ENCODE measurements around the gene OSGIN1.

DNA sequence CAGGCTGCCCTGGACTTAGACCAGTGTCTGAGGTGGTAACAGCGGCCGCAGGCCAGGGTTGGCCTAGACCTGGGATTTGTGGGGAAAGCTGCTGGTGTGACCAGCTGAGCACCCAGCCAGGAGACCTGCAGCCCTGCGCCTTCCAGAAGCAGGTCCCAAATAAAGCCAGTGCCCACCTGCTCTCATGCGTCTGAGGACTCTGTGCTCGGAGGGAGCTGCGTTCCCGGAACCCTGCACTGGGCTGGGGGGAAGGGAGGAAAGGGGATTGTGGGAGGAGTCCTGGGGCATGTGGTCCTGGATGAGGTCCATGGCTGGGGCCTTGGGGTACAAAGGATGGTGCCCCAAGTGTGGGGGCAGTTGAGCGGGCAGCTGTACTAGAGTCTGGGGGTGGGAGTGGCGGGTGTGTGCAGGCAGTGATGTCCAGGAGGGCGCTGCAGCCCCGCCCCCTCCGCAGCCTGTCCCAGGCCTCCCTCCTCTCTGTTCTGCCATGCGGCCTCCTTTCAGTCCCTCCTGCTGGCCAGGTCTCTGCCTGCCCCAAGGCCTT lies 13.2 kb downstream of the OSGIN1 start:
- TF ChIP-seq, protein P1, sequence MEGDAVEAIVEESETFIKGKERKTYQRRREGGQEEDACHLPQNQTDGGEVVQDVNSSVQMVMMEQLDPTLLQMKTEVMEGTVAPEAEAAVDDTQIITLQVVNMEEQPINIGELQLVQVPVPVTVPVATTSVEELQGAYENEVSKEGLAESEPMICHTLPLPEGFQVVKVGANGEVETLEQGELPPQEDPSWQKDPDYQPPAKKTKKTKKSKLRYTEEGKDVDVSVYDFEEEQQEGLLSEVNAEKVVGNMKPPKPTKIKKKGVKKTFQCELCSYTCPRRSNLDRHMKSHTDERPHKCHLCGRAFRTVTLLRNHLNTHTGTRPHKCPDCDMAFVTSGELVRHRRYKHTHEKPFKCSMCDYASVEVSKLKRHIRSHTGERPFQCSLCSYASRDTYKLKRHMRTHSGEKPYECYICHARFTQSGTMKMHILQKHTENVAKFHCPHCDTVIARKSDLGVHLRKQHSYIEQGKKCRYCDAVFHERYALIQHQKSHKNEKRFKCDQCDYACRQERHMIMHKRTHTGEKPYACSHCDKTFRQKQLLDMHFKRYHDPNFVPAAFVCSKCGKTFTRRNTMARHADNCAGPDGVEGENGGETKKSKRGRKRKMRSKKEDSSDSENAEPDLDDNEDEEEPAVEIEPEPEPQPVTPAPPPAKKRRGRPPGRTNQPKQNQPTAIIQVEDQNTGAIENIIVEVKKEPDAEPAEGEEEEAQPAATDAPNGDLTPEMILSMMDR (IDR thresholded peaks at IDR 0.05) = no peak
- no peak for TF ChIP-seq POLR2A (IDR thresholded peaks at IDR 0.05)
- TF ChIP-seq EP300 (IDR thresholded peaks at IDR 0.05) = no peak

All from ovary (tissue), 3 donors.